HG03457 (cell line): ENCODE measurements around the gene CD2AP.
"Not testable (repeated sequence)": the region's sequence is repeated elsewhere in the genome, so short reads cannot be mapped to it uniquely, and the experiment has no call there.

Experiments
- ATAC-seq: cut with Tn5 transposase; IDR thresholded peaks from one replicate; pipeline ENCODE4 v1.9.1; 2021; ENCODE audit warnings: moderate number of reproducible peaks; ENCODE audit not compliant: unreplicated experiment

The CD2AP gene

DNA sequence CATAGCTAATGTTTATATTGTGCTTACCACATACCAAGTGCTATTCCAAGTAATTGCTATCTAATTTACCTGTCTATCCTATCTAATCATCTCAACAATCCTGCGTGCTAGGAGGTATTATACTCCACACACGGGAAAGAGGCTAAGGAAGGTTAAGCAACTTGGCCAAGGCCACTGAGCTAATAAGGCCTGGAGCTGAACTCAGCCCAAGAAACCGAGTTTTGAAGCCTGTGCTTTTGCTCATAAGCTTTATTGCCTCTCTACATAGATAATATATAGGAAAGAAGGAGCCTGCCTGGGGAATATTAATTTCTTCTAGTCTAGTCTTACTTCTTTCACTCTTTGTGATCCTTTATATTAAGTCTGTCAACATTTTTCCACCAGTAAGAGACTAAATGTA, 153.0 kb downstream of the CD2AP start:
- ATAC-seq, result no peak

DNA sequence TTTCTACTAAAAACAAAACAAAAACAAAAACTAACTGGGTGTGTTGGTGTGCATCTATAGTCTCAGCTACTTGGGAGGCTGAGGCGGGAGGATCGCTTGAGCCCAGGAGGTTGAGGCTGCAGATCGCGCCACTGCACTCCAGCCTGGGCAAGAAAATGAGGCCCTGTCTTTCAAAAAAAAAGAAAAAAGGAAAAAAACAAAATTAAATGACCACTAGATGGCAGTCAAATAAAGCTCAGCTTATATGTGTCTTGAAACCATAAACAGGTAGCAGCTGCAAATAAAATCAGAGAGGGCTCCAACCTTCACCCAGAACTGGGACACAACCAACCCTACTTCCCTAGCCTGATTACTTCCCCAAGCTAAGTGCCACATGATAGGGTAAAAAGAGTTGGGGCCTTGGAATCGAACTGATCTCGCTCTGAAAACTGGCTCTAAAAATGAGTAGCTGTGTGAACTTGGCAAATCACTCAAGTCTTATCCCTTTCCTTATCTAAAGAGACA, 153.7 kb downstream of the CD2AP start:
- ATAC-seq, result no peak

DNA sequence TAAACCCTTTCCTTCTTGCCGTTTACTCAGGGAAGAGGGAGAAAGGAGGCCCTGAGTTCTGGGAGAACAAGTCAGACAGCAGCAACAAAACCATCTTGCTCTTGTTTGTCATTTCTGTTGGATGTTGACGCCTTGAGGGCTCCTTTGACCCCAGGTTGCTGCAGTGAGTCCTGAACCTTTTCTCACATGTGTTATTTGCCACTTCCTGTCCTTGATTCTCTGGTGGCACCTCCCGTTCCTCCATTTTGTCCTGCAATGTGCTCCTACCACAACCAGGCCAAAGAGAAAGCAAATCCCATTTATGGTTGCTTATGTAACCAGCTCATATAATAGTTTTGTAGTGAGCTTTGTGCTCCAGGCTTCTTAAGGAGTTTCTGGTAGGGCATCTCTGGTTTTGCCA, 154.2 kb downstream of the CD2AP start:
- no peak for ATAC-seq

DNA sequence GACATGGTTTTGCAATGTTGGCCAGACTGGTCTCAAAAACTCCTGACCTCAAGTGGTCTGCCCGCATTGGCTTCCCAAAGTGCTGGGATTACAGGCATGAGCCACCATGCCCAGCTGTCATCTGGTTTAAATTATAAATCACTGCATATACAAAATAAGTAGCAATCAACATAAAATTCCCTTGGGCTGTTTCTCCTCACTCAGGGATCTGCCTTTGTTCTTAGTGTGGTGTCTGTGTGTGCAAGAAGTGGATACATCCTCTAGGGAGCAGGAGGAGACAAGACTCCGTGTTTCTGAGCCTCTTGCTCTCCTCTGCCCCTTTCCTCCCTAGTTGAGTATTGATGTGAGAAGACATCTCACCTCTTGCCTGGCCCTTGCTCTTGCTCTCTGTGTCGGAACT, 155.6 kb downstream of the CD2AP start:
- no peak for ATAC-seq

- ATAC-seq, result no peak
Observed at GRCh38 chr6:47634210-47635047, 156.8 kb downstream of the CD2AP start.

GRCh38 chr6:47646689-47647088, 169.1 kb downstream of the CD2AP start:
- ATAC-seq, result no peak

GRCh38 chr6:47647188-47647587, 169.6 kb downstream of the CD2AP start:
- no peak for ATAC-seq

DNA sequence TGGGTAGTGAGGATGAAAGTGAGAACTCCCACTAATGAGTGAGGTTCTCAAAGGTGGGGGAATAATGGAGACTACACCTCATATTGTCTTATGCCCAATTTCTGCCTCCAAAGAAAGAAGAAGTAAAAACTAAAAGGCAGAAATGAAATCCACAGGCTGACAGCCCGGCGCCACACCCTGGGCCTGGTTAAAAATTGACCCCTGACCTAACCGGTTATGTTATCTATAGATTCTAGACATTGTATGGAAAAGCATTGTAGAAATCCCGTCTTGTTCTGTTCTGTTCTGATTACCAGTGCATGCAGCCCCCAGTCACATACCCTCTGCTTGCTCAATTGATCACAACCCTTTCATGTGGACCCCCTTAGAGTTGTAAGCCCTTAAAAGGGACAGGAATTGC, 170.0 kb downstream of the CD2AP start:
- not testable (repeated sequence) for ATAC-seq

DNA sequence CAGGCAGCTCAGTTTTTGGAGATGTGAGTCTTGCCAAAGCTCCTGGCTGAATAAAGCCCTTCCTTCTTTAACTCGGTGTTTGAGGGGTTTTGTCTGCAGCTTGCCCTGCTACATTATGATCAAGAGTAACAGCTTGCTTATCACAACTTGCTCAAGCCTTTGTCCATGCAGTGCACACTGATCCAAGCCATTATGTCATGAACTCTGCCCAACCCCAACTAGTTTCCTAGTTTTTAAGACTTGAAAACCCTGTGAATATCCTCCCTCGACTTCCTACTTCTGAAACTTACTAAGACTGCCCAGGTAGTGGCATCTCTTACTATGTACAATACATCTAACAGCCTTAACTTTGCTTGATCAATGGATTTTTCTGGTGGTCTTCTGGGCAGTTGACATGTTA, 170.4 kb downstream of the CD2AP start:
- ATAC-seq, result no peak

GRCh38 chr6:47650553-47651432, 173.2 kb downstream of the CD2AP start:
- no peak for ATAC-seq

GRCh38 chr6:47651505-47651944, 173.9 kb downstream of the CD2AP start:
- no peak for ATAC-seq

DNA sequence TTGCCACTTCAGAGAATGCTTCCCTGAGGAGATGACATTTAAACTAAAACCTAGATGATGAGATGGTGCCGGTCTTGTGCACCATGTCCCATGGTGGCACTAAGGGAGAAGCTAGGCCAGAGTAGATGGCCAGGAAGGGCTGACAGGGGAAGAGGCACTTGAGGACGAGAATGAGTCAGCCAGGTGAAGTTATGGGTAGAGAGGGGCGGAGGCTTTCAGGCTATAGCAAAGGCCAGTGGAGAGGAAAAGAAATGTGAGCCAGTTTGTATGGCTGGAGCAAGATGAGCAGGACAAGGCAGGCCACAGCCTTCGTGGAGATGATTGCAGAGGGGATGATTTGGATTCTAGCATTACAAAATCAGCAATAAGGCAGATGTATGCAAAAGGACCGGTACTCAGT, 176.1 kb downstream of the CD2AP start:
- ATAC-seq, result no peak

DNA sequence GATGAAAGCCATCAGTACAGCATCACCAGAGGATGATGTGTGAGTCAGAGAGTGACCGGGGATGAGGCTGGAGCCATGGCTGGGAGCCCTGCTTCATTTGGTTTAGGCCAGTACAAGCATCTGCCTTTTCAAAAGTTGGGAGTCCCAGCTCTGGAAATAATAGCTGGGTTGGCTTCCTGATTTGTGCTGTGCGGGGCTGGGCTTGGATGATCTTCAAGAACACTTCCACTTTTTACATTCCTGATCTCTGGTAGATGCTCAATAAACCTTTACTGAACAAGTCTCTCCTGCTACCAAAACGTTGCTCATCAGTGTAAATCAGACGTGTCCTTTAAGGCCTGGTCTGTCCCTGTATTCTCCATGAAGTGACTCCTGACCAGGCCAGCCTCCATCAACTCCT, 176.7 kb downstream of the CD2AP start:
- no peak for ATAC-seq

GRCh38 chr6:47655719-47656595, 178.4 kb downstream of the CD2AP start:
- no peak for ATAC-seq

- ATAC-seq, result no peak
Observed at GRCh38 chr6:47661960-47662359, 184.4 kb downstream of the CD2AP start.

DNA sequence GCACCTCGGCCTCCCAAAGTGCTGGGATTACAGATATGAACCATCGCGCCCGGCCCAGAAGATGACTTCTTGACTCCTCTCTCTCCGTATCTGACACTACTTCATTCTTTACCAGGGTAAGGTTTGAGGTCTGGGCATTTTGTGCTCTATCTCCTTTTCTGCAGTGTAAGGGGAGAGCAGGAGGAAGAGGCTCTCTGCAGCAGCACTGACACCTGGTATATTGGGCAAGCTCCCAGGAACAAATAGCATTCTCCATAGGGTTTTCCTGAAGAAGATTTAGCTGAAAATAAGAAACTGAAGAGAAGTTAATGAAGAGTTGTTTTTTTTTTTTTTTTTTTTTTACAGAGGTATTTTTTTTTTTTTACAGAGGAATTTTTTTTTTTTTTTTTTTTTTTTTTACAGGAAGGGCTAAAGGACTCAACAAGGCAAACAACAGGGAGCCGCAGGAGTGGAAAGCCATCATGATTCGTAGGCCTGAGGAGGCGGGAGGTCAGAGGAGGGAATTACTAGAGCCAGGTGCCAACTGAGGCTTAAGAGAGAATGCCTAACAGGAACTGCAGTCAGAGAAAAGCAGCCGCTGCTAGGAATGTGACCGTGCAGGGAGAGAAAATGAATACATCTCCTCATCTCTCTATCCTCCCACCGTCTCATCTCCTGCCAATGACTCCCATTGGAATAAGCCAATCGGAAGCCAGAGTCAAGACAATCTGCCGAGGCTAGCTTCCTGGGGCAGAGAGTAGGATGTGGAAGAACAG, 186.1 kb downstream of the CD2AP start:
- ATAC-seq, result no peak

- no peak for ATAC-seq
Observed at GRCh38 chr6:47665112-47665511, 187.5 kb downstream of the CD2AP start.

- no peak for ATAC-seq
Observed at GRCh38 chr6:47669684-47670513, 192.3 kb downstream of the CD2AP start.

DNA sequence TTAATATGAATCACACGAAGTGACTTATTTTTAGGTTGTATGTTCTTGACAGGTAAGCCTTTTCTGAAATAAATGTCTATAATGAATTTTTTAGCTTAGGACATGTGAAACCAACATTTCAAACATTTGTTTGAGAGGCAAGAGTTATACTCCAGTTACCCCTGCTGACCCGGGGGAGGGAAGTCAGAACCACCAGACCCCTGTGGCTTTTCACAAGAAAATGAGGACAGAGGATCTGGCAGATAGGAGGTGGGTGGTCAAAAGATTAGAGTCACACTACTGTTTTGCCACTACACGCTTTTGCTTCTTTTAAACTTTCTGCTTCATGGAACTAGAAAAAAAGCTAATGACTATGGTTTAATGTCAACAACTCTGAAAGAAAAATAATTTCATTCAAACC, 193.3 kb downstream of the CD2AP start:
- no peak for ATAC-seq
